Astrocyte of the spinal cord (primary cell): ENCODE measurements around the gene TOB2.
"Not testable (repeated sequence)": the region's sequence is repeated elsewhere in the genome, so short reads cannot be mapped to it uniquely, and the experiment has no call there.

Experiments used
- DNase-seq: peaks from one replicate; pipeline ENCODE4 v3.0.0; 2011; ENCODE audit warnings: low read depth, low spot score
- H3K4me3 ChIP-seq: 2 replicates; pipeline ENCODE4 v1.5.1; 2011; ENCODE audit warnings: low read depth, mild to moderate bottlenecking, low read length, moderate library complexity
- CTCF ChIP-seq: IDR thresholded peaks from 2 replicates; pipeline ENCODE4 v1.5.1; 2012; ENCODE audit warnings: low read depth, mild to moderate bottlenecking, low read length, inconsistent platforms
- in situ Hi-C: cut with HindIII; loops from 2 replicates; pipeline ENCODE4 v1.10.0; 2017; ENCODE audit warnings: low sequenced_read_pairs

Gene TOB2

GRCh38 chr22:41410311-41410751 lies 36.3 kb downstream of the TOB2 start:
- H3K4me3 ChIP-seq: no peak overlapping the region
- in situ Hi-C loops: no loop called here
- no peak for TF ChIP-seq CTCF

GRCh38 chr22:41408665-41409064 lies 37.9 kb downstream of the TOB2 start:
- no peak overlapping the region for H3K4me3 ChIP-seq
- DNase-seq: no peak
- in situ Hi-C loops: no loop called here
- TF ChIP-seq CTCF: no peak

More at GRCh38 chr22:41410311-41410751, 36.3 kb downstream of the TOB2 start:
- DNase-seq: no peak

- TF ChIP-seq CTCF: no peak
- in situ Hi-C loops: no loop called here
- DNase-seq: no peak
- no peak overlapping the region for H3K4me3 ChIP-seq
These were observed 39.2 kb downstream of the TOB2 start for GRCh38 chr22:41407433-41407832.

- H3K4me3 ChIP-seq: no peak overlapping the region
- no peak for DNase-seq
- in situ Hi-C loops: no loop called here
- no peak for TF ChIP-seq CTCF
These were observed 40.2 kb downstream of the TOB2 start for GRCh38 chr22:41406410-41406809.

GRCh38 chr22:41405588-41405987 lies 41.0 kb downstream of the TOB2 start:
- no peak for DNase-seq
- H3K4me3 ChIP-seq: no peak overlapping the region
- TF ChIP-seq CTCF: no peak
- in situ Hi-C loops: no loop called here

- peak; percentile 96 for TF ChIP-seq CTCF
- no peak overlapping the region for H3K4me3 ChIP-seq
- peak; percentile 75 for DNase-seq
- in situ Hi-C loops: no loop called here
These were observed 42.9 kb downstream of the TOB2 start for GRCh38 chr22:41403532-41404318.

GRCh38 chr22:41402851-41403250 lies 43.8 kb downstream of the TOB2 start:
- in situ Hi-C loops, DNase-seq, H3K4me3 ChIP-seq: not testable (repeated sequence)
